GM19467 (cell line): ENCODE results near the gene GPC6.

Experiments used
- ATAC-seq: cut with Tn5 transposase; IDR thresholded peaks from one replicate; pipeline ENCODE4 v1.9.1; 2021; ENCODE audit warnings: mild to moderate bottlenecking, moderate library complexity; ENCODE audit not compliant: unreplicated experiment

Gene GPC6

GRCh38 chr13:93496985-93497673 lies 270.5 kb downstream of the GPC6 start:
- no peak for ATAC-seq

GRCh38 chr13:93499991-93500390 lies 273.4 kb downstream of the GPC6 start:
- ATAC-seq: no peak

GRCh38 chr13:93502071-93502470 lies 275.5 kb downstream of the GPC6 start:
- no peak for ATAC-seq

- no peak for ATAC-seq
Measured at GRCh38 chr13:93502987-93503615, 276.5 kb downstream of the GPC6 start.

GRCh38 chr13:93505104-93505952 lies 278.7 kb downstream of the GPC6 start:
- ATAC-seq: no peak

- ATAC-seq: no peak
Measured at GRCh38 chr13:93511011-93511410, 284.4 kb downstream of the GPC6 start.

GRCh38 chr13:93515267-93515666 lies 288.7 kb downstream of the GPC6 start:
- ATAC-seq: no peak

- ATAC-seq: no peak
Measured at GRCh38 chr13:93517658-93518057, 291.1 kb downstream of the GPC6 start.

- no peak for ATAC-seq
Measured at GRCh38 chr13:93521307-93521706, 294.7 kb downstream of the GPC6 start.

GRCh38 chr13:93522501-93522900 lies 295.9 kb downstream of the GPC6 start:
- no peak for ATAC-seq

GRCh38 chr13:93525087-93525486 lies 298.5 kb downstream of the GPC6 start:
- ATAC-seq: no peak

- no peak for ATAC-seq
Measured at GRCh38 chr13:93527748-93528297, 301.2 kb downstream of the GPC6 start.

GRCh38 chr13:93529961-93530360 lies 303.4 kb downstream of the GPC6 start:
- no peak for ATAC-seq

GRCh38 chr13:93534181-93534700 lies 307.6 kb downstream of the GPC6 start:
- ATAC-seq: no peak

GRCh38 chr13:93535251-93535650 lies 308.6 kb downstream of the GPC6 start:
- no peak for ATAC-seq

- ATAC-seq: no peak
Measured at GRCh38 chr13:93539914-93540313, 313.3 kb downstream of the GPC6 start.

- ATAC-seq: no peak
Measured at GRCh38 chr13:93547886-93548285, 321.3 kb downstream of the GPC6 start.

GRCh38 chr13:93549326-93550005 lies 322.9 kb downstream of the GPC6 start:
- no peak for ATAC-seq

GRCh38 chr13:93550236-93550635 lies 323.6 kb downstream of the GPC6 start:
- ATAC-seq: no peak

- no peak for ATAC-seq
Measured at GRCh38 chr13:93552596-93552995, 326.0 kb downstream of the GPC6 start.

- ATAC-seq: no peak
Measured at GRCh38 chr13:93554514-93554913, 327.9 kb downstream of the GPC6 start.
